SU-DHL-6 (cell line): Measurements from ENCODE around the gene GRID1.

Source experiments
- H2AFZ ChIP-seq: fragments of 200-600 bp; sonication (generic); 2 replicates; pipeline ENCODE4 v1.6.1; 2014; ENCODE audit warnings: low read depth, mild to moderate bottlenecking, moderate library complexity, mixed read lengths, antibody characterized with exemption, low read length; ENCODE audit not compliant: severe bottlenecking
- H3F3A ChIP-seq: fragments of 200-600 bp; shearing (Covaris generic); 2 replicates; pipeline ENCODE4 v1.6.0; 2016; ENCODE audit warnings: antibody characterized with exemption, mild to moderate bottlenecking; ENCODE audit not compliant: insufficient read depth
- H3K27ac ChIP-seq: fragments of 200-600 bp; sonication (generic); 2 replicates; pipeline ENCODE4 v1.5.1; 2016; ENCODE audit warnings: low read depth, mild to moderate bottlenecking, low read length, moderate library complexity, mixed read lengths
- H3K27me3 ChIP-seq: fragments of 200-600 bp; sonication (generic), shearing (Covaris generic); 2 replicates; pipeline ENCODE4 v1.6.0; 2014; ENCODE audit warnings: mild to moderate bottlenecking, low read length
- H3K36me3 ChIP-seq: fragments of 200-600 bp; sonication (generic); 2 replicates; pipeline ENCODE4 v1.6.1; 2014; ENCODE audit warnings: mild to moderate bottlenecking, low read length, mixed read lengths
- H3K4me2 ChIP-seq: fragments of 300-600, 200-600 bp; shearing (Covaris generic), sonication (generic); 2 replicates; pipeline ENCODE4 v1.6.0; 2014; ENCODE audit warnings: low read length, low read depth, mild to moderate bottlenecking; ENCODE audit not compliant: poor library complexity, severe bottlenecking
- H3K4me3 ChIP-seq: fragments of 200-600 bp; sonication (generic); 2 replicates; pipeline ENCODE4 v1.5.1; 2014; ENCODE audit warnings: antibody characterized with exemption, low read length, mild to moderate bottlenecking, mixed read lengths; ENCODE audit not compliant: insufficient read depth, poor library complexity, severe bottlenecking
- H3K79me2 ChIP-seq: fragments of 200-600 bp; sonication (generic); 2 replicates; pipeline ENCODE4 v1.6.1; 2014; ENCODE audit warnings: mild to moderate bottlenecking, low read length, moderate library complexity; ENCODE audit not compliant: insufficient read depth
- H3K9ac ChIP-seq: fragments of 200-600 bp; sonication (generic); 2 replicates; pipeline ENCODE4 v1.7.0; 2014; ENCODE audit warnings: mild to moderate bottlenecking, low read length
- H3K9me2 ChIP-seq: fragments of 200-600 bp; sonication (generic); replicated peaks from 2 replicates; pipeline ENCODE4 v1.6.1; 2014; ENCODE audit warnings: low read length; ENCODE audit not compliant: insufficient read depth
- H3K9me3 ChIP-seq: fragments of 200-600 bp; sonication (generic); 2 replicates; pipeline ENCODE4 v1.6.1; 2014; ENCODE audit warnings: low read length, mixed read lengths; ENCODE audit not compliant: insufficient read depth
- H4K20me1 ChIP-seq: fragments of 200-600 bp; sonication (generic); 2 replicates; pipeline ENCODE4 v1.6.1; 2014; ENCODE audit warnings: low read depth, mild to moderate bottlenecking, antibody characterized with exemption, low read length, moderate library complexity, mixed read lengths
- CTCF ChIP-seq: fragments of 200-600 bp; sonication (generic); IDR thresholded peaks from one replicate; pipeline ENCODE4 v1.5.1; 2017; ENCODE audit warnings: antibody characterized with exemption, mild to moderate bottlenecking, low read length, moderate library complexity; ENCODE audit not compliant: insufficient read depth, poor library complexity, severe bottlenecking
- EZH2phosphoT487 ChIP-seq: fragments of 200-600 bp; sonication (generic), shearing (Covaris generic); conservative IDR thresholded peaks from 2 replicates; pipeline ENCODE4 v1.6.1; 2018; ENCODE audit warnings: mild to moderate bottlenecking, antibody characterized with exemption, low read length, moderate library complexity, mixed read lengths

GRID1 gene

GRCh38 chr10:86193841-86194240 is 172.8 kb downstream of the GRID1 start:
- Histone ChIP-seq H3K79me2 (no peaks in the 10 kb centered on the region), H3K9me3 (no peaks in the 10 kb centered on the region), H3K27me3 (no peaks in the 10 kb centered on the region), H3K36me3 (no peaks in the 10 kb centered on the region), H4K20me1 (no peaks in the 10 kb centered on the region), H2AFZ (no peak overlapping the region), H3K9me2 (no peaks in the 10 kb centered on the region), H3K4me2 (no peak overlapping the region), H3K9ac (no peak overlapping the region), H3F3A (no peaks in the 10 kb centered on the region), H3K27ac (no peak overlapping the region), H3K4me3 (no peak overlapping the region)
- TF ChIP-seq CTCF (no peak), EZH2phosphoT487 (no peak)

- no peak overlapping the region for H3K27ac ChIP-seq
- no peaks in the 10 kb centered on the region for H3K27me3 ChIP-seq
- H4K20me1 ChIP-seq, result no peaks in the 10 kb centered on the region
- no peaks in the 10 kb centered on the region for H3K9me3 ChIP-seq
- no peak overlapping the region for H3K4me2 ChIP-seq
- no peaks in the 10 kb centered on the region for H3K36me3 ChIP-seq
- no peaks in the 10 kb centered on the region for H3K9me2 ChIP-seq
- H3K4me3 ChIP-seq, result no peak overlapping the region
- H3K9ac ChIP-seq, result no peak overlapping the region
- H2AFZ ChIP-seq, result no peak overlapping the region
- H3F3A ChIP-seq, result no peaks in the 10 kb centered on the region
- no peaks in the 10 kb centered on the region for H3K79me2 ChIP-seq
- TF ChIP-seq CTCF, result no peak
- TF ChIP-seq EZH2phosphoT487, result no peak
Observed at GRCh38 chr10:86192691-86193090, 173.9 kb downstream of the GRID1 start.

GRCh38 chr10:86192147-86192546 is 174.4 kb downstream of the GRID1 start:
- Histone ChIP-seq H3F3A (no peaks in the 10 kb centered on the region), H3K9me2 (no peaks in the 10 kb centered on the region), H2AFZ (no peak overlapping the region), H3K79me2 (no peaks in the 10 kb centered on the region), H3K36me3 (no peaks in the 10 kb centered on the region), H3K9ac (no peak overlapping the region), H4K20me1 (no peaks in the 10 kb centered on the region), H3K27me3 (no peaks in the 10 kb centered on the region), H3K4me3 (no peak overlapping the region), H3K27ac (no peak overlapping the region), H3K9me3 (no peaks in the 10 kb centered on the region), H3K4me2 (no peak overlapping the region)
- TF ChIP-seq CTCF (no peak), EZH2phosphoT487 (no peak)
